ENCODE results near the gene CEP170B. TPM values are rescaled to one million over a fixed set of nuclear protein-coding genes. Genes with fewer than 3 reads are reported as not detected.

Gene CEP170B
- total and polyA plus RNA-seq, 7 donors = 2.0 to 15.7 (median 6.3) TPM

GRCh38 chr14:104845834-104846441 is 19.1 kb upstream of the CEP170B start:
- DNase-seq = no peak
- no peak overlapping the region for H3K4me3 ChIP-seq
- ATAC-seq = no peak
- H3K27me3 ChIP-seq (ENCODE audit: insufficient read depth in 3 of 3, low read length in 2 of 3) = peaks cover 0 to 57% (median 8%) of the 10 kb centered on the region in 3 donors
- H3K4me1 ChIP-seq = peaks cover 7% of the 10 kb centered on the region
- 63 to 66% (median 63%) methylated on average over 3 of the region's 3 CpGs for WGBS, 3 donors
- intact Hi-C loops (cut with DNase I) = no loop called here
- no peaks in the 10 kb centered on the region for H3K9me3 ChIP-seq
- no peak overlapping the region for H3K27ac ChIP-seq
- H3K36me3 ChIP-seq (ENCODE audit: insufficient read depth in 1 of 2, low read depth in 1 of 2) = no peaks in the 10 kb centered on the region
- TF ChIP-seq CTCF (IDR thresholded peaks at IDR 0.05) = no peak

- Histone ChIP-seq H3K27me3 (ENCODE audit: insufficient read depth in 3 of 3, low read length in 2 of 3) (peaks cover 0 to 26% (median 2%) of the 10 kb centered on the region in 3 donors), H3K4me1 (no peaks in the 10 kb centered on the region), H3K9me3 (no peaks in the 10 kb centered on the region), H3K4me3 (no peak overlapping the region), H3K27ac (no peak overlapping the region), H3K36me3 (ENCODE audit: insufficient read depth in 1 of 2, low read depth in 1 of 2) (no peaks in the 10 kb centered on the region)
- no peak for TF ChIP-seq CTCF (IDR thresholded peaks at IDR 0.05)
- DNase-seq (no peak), ATAC-seq (peak in 1 of 4 donors; percentile 33)
- intact Hi-C loops (cut with DNase I) = no loop called here
- WGBS, 3 donors = 47 to 52% (median 49%) methylated on average over 8 of the region's 8 CpGs
Observed at GRCh38 chr14:104852280-104852663, 12.8 kb upstream of the CEP170B start.

- Histone ChIP-seq H3K27ac (no peak overlapping the region), H3K4me3 (no peak overlapping the region), H3K36me3 (ENCODE audit: insufficient read depth in 1 of 2, low read depth in 1 of 2) (no peaks in the 10 kb centered on the region), H3K9me3 (no peaks in the 10 kb centered on the region), H3K4me1 (no peaks in the 10 kb centered on the region), H3K27me3 (ENCODE audit: insufficient read depth in 3 of 3, low read length in 2 of 3) (peaks cover 0 to 16% (median 2%) of the 10 kb centered on the region in 3 donors)
- 64 to 75% (median 69%) methylated on average over 11 to 12 of the region's 12 CpGs for WGBS, 3 donors
- ATAC-seq = no peak
- DNase-seq = peak in 1 of 2 donors; percentile 33
- no peak for TF ChIP-seq CTCF (IDR thresholded peaks at IDR 0.05)
- intact Hi-C loops (cut with DNase I) = no loop called here
Observed at GRCh38 chr14:104855532-104856090, 9.5 kb upstream of the CEP170B start.

GRCh38 chr14:104856157-104856868 is 8.8 kb upstream of the CEP170B start:
- intact Hi-C loops (cut with DNase I) = no loop called here

More at GRCh38 chr14:104856157-104856868, 8.8 kb upstream of the CEP170B start:
- ATAC-seq = no peak
- Histone ChIP-seq H3K36me3 (ENCODE audit: insufficient read depth in 1 of 2, low read depth in 1 of 2) (no peaks in the 10 kb centered on the region), H3K4me1 (no peaks in the 10 kb centered on the region), H3K27me3 (ENCODE audit: insufficient read depth in 3 of 3, low read length in 2 of 3) (peaks cover 0 to 14% (median 2%) of the 10 kb centered on the region in 3 donors), H3K9me3 (no peaks in the 10 kb centered on the region), H3K4me3 (no peak overlapping the region), H3K27ac (no peak overlapping the region)
- DNase-seq = peak in 1 of 2 donors; percentile 21
- no peak for TF ChIP-seq CTCF (IDR thresholded peaks at IDR 0.05)
- 77 to 85% (median 80%) methylated on average over 20 to 21 of the region's 21 CpGs for WGBS, 3 donors

Data from psoas muscle (tissue), 8 donors.